Measurements from ENCODE around the gene AAMP.

AAMP gene

DNA sequence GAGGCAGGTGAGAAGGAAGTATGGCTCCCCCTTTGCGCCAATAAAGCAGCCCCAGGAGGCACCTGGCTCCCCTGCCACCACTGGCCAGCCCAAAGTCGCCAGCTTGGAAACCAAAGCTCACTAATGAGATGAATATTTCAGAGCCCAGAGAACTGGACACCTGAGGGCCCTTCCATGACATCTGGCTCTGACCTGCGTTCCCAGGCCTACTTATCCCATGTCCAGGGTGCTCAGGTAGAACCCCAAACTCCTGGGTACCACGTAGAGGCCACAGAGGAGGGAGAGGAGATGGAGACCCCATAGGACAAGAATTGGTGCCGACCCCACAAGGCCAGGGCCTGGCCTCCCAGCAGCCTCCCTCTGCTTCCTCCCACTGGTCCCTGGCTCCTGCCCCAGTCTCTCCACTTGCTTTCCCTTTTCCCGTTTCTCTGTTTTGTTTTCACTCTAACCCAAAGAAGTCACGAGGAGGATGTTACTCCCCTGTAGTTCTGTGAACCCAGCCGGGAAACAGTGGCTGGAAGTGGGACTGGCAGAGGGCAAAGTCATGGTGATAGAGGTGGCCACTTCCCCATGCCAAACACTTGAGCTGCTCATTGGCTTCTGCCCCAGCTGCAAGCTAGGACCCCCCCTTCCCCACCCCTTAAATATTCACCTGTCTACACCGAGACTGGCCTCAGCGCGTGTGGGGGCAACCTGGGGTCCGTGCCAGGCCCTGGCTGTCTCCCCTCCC is 21.5 kb upstream of the AAMP start:
- H2AFZ ChIP-seq (ENCODE audit: low read length): peak overlapping the region; percentile 60
- peaks cover 49% of the 10 kb centered on the region for H3K79me2 ChIP-seq (ENCODE audit: low read length)
- DNase-seq: no peak
- no peaks in the 10 kb centered on the region for H3K9me2 ChIP-seq (replicated peaks; ENCODE audit: insufficient read depth, low read length)
- H3K36me3 ChIP-seq (replicated peaks; ENCODE audit: insufficient read depth, low read length): no peaks in the 10 kb centered on the region
- peak overlapping the region; percentile 83 for H3K27ac ChIP-seq (ENCODE audit: low read length)
- peak overlapping the region; percentile 97 for H3K4me2 ChIP-seq (ENCODE audit: low read depth, low read length)
- H3K9me3 ChIP-seq (replicated peaks; ENCODE audit: insufficient read depth, low read length): no peaks in the 10 kb centered on the region
- peak overlapping the region; percentile 80 for H3K9ac ChIP-seq (ENCODE audit: low read length)
- TF ChIP-seq, protein P1, sequence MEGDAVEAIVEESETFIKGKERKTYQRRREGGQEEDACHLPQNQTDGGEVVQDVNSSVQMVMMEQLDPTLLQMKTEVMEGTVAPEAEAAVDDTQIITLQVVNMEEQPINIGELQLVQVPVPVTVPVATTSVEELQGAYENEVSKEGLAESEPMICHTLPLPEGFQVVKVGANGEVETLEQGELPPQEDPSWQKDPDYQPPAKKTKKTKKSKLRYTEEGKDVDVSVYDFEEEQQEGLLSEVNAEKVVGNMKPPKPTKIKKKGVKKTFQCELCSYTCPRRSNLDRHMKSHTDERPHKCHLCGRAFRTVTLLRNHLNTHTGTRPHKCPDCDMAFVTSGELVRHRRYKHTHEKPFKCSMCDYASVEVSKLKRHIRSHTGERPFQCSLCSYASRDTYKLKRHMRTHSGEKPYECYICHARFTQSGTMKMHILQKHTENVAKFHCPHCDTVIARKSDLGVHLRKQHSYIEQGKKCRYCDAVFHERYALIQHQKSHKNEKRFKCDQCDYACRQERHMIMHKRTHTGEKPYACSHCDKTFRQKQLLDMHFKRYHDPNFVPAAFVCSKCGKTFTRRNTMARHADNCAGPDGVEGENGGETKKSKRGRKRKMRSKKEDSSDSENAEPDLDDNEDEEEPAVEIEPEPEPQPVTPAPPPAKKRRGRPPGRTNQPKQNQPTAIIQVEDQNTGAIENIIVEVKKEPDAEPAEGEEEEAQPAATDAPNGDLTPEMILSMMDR (IDR thresholded peaks at IDR 0.05; ENCODE audit: low read length): no peak
- no peak for TF ChIP-seq EZH2phosphoT487 (IDR thresholded peaks at IDR 0.05; ENCODE audit: low read length)
- no peak for TF ChIP-seq EZH2 (optimal IDR thresholded peaks at IDR 0.05; ENCODE audit: low read depth, low read length)
- H3K27me3 ChIP-seq (replicated peaks; ENCODE audit: insufficient read depth, low read length): no peaks in the 10 kb centered on the region
- H3K4me3 ChIP-seq (ENCODE audit: low read length): peak overlapping the region; percentile 81
- no peaks in the 10 kb centered on the region for H4K20me1 ChIP-seq (ENCODE audit: insufficient read depth, low read length)
- H3F3A ChIP-seq (ENCODE audit: insufficient read depth, low read length): peaks cover 37% of the 10 kb centered on the region
- peaks cover 54% of the 10 kb centered on the region for H3K4me1 ChIP-seq (ENCODE audit: low read length)

DNA sequence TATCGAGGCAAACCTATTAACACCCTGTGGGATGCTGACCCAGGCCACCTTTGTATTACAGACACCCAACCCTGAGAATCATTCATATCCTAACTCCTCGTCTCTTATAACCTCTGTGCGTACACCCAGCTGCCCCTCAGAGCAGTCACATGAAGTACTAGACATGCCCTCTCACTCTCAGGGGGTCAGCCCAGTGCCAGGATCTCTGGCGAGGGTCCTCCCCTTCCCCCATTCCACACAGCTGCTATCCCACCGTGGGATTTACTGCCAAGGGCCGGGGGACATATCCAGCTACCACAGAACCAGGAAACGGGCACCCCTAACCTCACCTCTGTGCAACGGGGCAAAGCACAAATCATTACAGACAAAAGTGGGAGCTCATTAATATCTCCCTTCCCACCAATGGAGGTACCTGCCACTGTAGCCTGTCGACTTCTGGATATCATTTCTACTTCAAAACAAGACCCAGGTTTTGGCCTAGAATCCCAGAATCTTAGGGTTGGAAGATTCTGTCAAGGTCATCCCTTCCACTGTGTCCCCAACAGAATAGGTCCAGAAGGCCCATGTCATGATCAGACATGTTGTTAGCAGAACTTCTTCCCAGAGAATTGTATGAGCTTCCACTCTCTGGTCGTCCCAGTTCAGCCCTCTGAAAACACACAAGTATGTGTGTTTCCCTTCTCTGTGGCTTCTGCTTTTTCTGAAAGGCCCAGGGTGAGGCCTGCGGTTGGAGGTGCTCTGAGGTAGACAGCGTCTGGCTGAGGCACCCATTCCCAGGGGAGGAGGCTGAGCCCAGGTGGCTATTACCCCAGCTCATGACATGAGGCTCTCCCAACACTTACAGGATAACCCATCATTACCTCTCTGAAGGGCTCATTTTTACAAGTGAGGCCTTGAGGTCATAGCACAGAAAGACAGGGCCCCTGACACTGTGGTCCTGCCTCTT is 20.7 kb upstream of the AAMP start:
- no peaks in the 10 kb centered on the region for H3K27me3 ChIP-seq (replicated peaks; ENCODE audit: insufficient read depth, low read length)
- DNase-seq: peak; percentile 80
- H4K20me1 ChIP-seq (ENCODE audit: insufficient read depth, low read length): no peaks in the 10 kb centered on the region
- H3K36me3 ChIP-seq (replicated peaks; ENCODE audit: insufficient read depth, low read length): no peaks in the 10 kb centered on the region
- no peaks in the 10 kb centered on the region for H3K9me3 ChIP-seq (replicated peaks; ENCODE audit: insufficient read depth, low read length)
- H3F3A ChIP-seq (ENCODE audit: insufficient read depth, low read length): peaks cover 46% of the 10 kb centered on the region
- peak overlapping the region; percentile 97 for H3K4me2 ChIP-seq (ENCODE audit: low read depth, low read length)
- H2AFZ ChIP-seq (ENCODE audit: low read length): no peak overlapping the region
- peak overlapping the region; percentile 83 for H3K27ac ChIP-seq (ENCODE audit: low read length)
- H3K4me3 ChIP-seq (ENCODE audit: low read length): peak overlapping the region; percentile 81
- H3K79me2 ChIP-seq (ENCODE audit: low read length): peaks cover 58% of the 10 kb centered on the region
- peak overlapping the region; percentile 80 for H3K9ac ChIP-seq (ENCODE audit: low read length)
- no peaks in the 10 kb centered on the region for H3K9me2 ChIP-seq (replicated peaks; ENCODE audit: insufficient read depth, low read length)
- no peak for TF ChIP-seq EZH2 (optimal IDR thresholded peaks at IDR 0.05; ENCODE audit: low read depth, low read length)
- TF ChIP-seq, protein P1 (IDR thresholded peaks at IDR 0.05; ENCODE audit: low read length): no peak
- H3K4me1 ChIP-seq (ENCODE audit: low read length): peaks cover 56% of the 10 kb centered on the region

DNA sequence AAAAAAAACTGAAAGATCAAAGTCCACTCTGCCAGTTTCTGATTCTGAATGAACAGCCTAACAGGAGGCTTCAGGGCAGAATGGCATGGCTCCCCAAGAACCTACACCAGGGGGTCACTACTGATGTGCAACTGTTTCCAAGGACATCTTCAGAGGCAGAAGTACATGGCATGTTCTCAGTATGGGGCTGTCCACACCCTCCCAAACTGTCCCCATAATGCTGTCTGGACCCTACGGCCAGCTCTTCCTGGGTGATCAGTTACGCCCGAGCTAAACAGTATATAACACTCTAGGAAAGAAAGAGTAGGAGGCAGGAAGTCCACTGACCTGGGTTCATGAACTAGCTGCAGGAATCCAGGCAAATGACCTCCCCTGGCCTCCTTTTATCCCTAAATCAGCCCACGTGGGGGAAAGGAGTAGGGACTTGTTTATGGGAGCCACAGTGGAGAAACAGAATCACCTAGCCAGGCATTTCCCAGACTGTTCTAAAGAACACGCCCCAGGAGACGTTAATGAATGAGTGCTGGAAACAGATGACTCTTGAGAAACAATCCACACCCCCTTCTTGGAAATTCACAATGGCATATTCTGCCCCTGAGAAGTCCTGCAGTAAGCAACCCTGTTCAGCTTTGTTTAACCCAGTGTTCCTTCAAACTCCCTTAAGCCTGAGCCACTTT is 19.8 kb upstream of the AAMP start:
- peaks cover 66% of the 10 kb centered on the region for H3K79me2 ChIP-seq (ENCODE audit: low read length)
- peak overlapping the region; percentile 97 for H3K4me2 ChIP-seq (ENCODE audit: low read depth, low read length)
- no peak overlapping the region for H3K27ac ChIP-seq (ENCODE audit: low read length)
- H3K27me3 ChIP-seq (replicated peaks; ENCODE audit: insufficient read depth, low read length): no peaks in the 10 kb centered on the region
- H3K9ac ChIP-seq (ENCODE audit: low read length): no peak overlapping the region
- H3K36me3 ChIP-seq (replicated peaks; ENCODE audit: insufficient read depth, low read length): no peaks in the 10 kb centered on the region
- no peaks in the 10 kb centered on the region for H3K9me3 ChIP-seq (replicated peaks; ENCODE audit: insufficient read depth, low read length)
- peaks cover 44% of the 10 kb centered on the region for H3F3A ChIP-seq (ENCODE audit: insufficient read depth, low read length)
- no peaks in the 10 kb centered on the region for H3K9me2 ChIP-seq (replicated peaks; ENCODE audit: insufficient read depth, low read length)
- no peaks in the 10 kb centered on the region for H4K20me1 ChIP-seq (ENCODE audit: insufficient read depth, low read length)
- no peak overlapping the region; the same call in 1 of the 2 replicates for H3K4me3 ChIP-seq (ENCODE audit: low read length)
- peaks cover 56% of the 10 kb centered on the region for H3K4me1 ChIP-seq (ENCODE audit: low read length)
- DNase-seq: no peak
- TF ChIP-seq, protein P1 (IDR thresholded peaks at IDR 0.05; ENCODE audit: low read length): no peak
- no peak overlapping the region for H2AFZ ChIP-seq (ENCODE audit: low read length)
